GM12873 (cell line): ENCODE data around the gene EPB41L1.

Source experiments
- TF ChIP-seq, protein P1 (sequence below): IDR thresholded peaks from 2 replicates; pipeline ENCODE4 v1.5.1; 2012; ENCODE audit warnings: low read depth, mild to moderate bottlenecking, moderate library complexity, low read length, control low read depth; ENCODE audit not compliant: insufficient read depth; ENCODE audit errors: missing control alignments

EPB41L1 gene

GRCh38 chr20:36149469-36149868, 5.1 kb upstream of the EPB41L1 start:
- TF ChIP-seq, protein P1, sequence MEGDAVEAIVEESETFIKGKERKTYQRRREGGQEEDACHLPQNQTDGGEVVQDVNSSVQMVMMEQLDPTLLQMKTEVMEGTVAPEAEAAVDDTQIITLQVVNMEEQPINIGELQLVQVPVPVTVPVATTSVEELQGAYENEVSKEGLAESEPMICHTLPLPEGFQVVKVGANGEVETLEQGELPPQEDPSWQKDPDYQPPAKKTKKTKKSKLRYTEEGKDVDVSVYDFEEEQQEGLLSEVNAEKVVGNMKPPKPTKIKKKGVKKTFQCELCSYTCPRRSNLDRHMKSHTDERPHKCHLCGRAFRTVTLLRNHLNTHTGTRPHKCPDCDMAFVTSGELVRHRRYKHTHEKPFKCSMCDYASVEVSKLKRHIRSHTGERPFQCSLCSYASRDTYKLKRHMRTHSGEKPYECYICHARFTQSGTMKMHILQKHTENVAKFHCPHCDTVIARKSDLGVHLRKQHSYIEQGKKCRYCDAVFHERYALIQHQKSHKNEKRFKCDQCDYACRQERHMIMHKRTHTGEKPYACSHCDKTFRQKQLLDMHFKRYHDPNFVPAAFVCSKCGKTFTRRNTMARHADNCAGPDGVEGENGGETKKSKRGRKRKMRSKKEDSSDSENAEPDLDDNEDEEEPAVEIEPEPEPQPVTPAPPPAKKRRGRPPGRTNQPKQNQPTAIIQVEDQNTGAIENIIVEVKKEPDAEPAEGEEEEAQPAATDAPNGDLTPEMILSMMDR = no peak

DNA sequence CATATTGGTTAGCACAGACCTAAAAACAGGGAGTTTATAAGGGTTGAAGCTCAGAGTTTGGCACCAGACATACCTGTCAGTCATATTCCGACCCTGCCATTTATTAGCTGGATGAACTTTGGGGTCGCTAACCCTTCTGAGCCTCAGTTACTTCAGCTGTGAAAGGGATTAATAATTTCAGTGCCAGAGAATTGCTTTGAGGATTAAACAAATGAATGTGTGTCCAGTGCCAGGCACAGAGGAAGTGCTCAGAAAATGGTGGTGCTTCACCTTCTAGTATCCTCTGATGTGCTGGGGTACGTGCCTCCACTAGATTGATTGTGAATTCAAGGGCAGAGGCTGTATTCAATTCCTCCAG, 4.1 kb upstream of the EPB41L1 start:
- TF ChIP-seq, protein P1 = no peak

DNA sequence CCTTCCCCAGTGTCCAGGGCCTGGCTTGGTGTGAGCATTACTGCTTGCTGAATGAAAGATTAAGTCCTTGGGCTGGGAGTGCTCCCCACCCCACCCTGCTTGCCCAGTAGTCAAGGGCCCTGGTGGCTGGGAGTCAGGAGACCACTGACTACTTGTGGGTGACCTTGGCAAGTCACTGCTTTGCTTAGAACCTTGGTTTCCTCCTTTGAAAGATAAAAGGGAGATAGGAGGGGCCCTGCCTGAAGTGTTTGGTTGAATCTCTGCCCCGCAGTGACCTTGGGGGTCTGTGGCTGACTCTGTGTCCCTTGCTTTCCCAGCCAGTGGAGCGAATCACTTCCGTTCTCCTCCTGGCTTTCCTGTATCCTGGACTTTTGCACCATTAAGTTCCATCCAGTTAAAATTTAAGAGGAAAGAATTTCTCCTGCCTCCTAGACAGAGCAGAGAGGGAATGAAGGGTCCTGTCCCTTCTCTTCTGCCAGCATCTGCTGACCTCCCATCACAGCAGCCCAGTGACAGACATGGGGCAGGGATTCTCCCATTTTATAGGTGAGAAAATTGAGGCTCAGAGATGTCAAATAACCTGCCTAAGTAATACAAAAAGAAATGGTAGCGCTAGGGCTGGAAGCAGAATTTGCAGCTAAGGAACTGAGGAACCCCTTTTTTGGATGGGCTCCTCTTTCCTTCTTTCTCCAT, 3.5 kb upstream of the EPB41L1 start:
- TF ChIP-seq, protein P1 = no peak

DNA sequence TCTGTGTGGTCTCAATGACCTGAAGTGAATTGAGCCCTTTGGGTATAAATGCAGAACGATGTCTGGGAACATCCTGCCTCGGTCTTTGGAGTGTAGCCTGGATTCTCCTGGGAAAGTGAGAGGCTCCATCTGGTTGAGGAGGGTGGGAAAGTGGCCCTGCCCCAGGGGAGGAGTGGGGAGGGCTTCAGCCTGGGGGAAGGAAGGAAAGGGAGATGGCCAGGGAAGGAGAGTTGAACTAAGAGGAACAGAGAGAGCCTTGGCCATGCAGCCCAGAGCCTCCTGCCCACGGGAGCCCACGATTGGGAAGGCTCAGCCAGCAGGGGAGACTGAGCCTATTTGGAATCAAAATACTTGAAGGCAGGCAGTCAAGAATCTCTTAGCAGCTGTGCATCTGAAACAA, 2.3 kb upstream of the EPB41L1 start:
- TF ChIP-seq, protein P1 = no peak

GRCh38 chr20:36153204-36153603, 1.3 kb upstream of the EPB41L1 start:
- TF ChIP-seq, protein P1 = no peak

DNA sequence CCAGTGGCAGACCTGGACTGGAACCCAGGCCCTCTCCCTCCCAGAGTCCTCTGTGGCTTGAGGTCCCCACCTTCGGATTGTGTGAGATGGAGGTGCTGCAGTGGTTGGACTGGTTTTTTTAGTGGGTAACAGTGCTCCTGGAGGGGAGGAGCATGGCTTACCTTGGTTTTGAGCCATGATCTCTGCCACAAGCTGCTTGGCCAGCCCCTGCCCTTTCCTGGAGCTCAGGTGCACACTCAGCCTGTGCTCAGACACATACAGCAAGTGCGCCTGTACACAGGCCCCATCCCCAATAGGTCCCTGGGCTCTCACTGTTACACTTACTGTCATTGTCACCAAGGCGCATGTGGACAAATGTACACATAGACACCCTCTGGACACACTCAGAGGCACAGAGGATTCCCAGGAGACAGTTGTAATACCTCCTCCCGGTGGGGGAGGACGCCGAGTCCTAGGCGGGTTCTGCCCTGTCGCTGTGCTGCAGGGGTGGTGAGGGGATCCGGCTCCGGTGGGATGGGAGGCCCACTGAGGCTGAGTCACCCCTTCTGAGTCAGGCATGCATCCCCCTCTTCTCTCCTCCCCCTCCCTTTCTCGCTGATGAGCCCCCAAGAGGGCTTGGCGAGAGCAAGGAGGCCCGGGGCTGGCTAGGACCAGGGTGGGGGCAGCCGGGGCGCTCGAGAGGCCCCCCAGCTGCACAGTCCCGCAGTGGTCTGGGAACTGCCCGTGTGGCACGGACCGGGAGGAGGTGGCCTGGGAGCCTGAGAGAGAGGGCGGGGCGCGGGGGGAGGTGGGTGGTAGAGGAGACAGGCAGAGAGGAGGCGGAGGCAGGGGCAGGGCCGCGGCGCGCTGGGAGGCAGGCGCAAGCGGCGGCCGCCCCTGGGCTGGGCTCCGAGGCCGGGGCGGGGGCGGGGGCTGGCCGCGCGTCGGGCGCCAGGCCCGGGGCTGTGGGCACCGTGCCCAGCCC, 522 bp upstream of the EPB41L1 start:
- TF ChIP-seq, protein P1 = no peak

DNA sequence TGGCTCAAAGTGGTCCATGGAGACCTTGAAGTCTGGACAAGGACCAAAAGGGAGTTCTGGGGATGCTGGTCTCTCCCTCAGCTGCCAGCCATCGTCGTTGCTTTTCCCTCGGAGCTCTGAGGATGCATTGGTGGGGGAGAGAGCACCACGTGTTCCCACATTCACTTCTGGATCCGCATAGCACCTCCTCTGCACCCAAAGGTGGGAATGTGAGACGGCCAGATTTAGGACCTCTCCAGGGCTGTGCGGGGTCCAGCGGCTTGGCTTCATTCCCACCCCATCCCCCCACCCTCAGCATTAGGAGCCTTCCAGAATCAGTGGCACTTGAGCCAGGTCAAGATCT, 1.1 kb downstream of the EPB41L1 start:
- TF ChIP-seq, protein P1 = no peak
